Posterior cingulate gyrus (tissue), 11 donors: ENCODE measurements around the gene BLTP1.
A peak's percentile ranks its signal among the peaks of the same experiment; 100 is the strongest.
"Not testable (repeated sequence)": the region's sequence is repeated elsewhere in the genome, so short reads cannot be mapped to it uniquely, and the experiment has no call there.

Experiments used
- DNase-seq, 10 donors: peaks; one replicate each; pipeline versions ENCODE4 v3.0.0 to v3.0.0-alpha.2; 2020 to 2021; ENCODE audit warnings: mixed read lengths in 3 of 10
- intact Hi-C: fragments of 100-400 bp; cut with DNase I; formaldehyde crosslinking; loops from one replicate; pipeline ENCODE4 v1.15.1; 2023

Gene BLTP1

GRCh38 chr4:122151982-122152710 is at the start of gene BLTP1:
Gene BLTP1, plus strand, starts transcription at chr4:122152331. Its CDS starts 18,317 bp downstream, at chr4:122170648.
- peak; percentile 84 to 99 (median 90) for DNase-seq
- intact Hi-C loops: no loop called here

GRCh38 chr4:122104184-122104583 is 47.9 kb upstream of the BLTP1 start:
- no peak for DNase-seq
- intact Hi-C loops: no loop called here

- intact Hi-C loops: no loop called here
- no peak for DNase-seq
Observed at GRCh38 chr4:122107680-122108079, 44.5 kb upstream of the BLTP1 start.

GRCh38 chr4:122110304-122110703 is 41.8 kb upstream of the BLTP1 start:
- DNase-seq, intact Hi-C loops: not testable (repeated sequence)

GRCh38 chr4:122117743-122118142 is 34.4 kb upstream of the BLTP1 start:
- intact Hi-C loops: no loop called here
- DNase-seq: no peak

- intact Hi-C loops: no loop called here
- DNase-seq: no peak
Observed at GRCh38 chr4:122118243-122118642, 33.9 kb upstream of the BLTP1 start.

- intact Hi-C loops: no loop called here
Observed at GRCh38 chr4:122119739-122120138, 32.4 kb upstream of the BLTP1 start.

GRCh38 chr4:122121593-122121992 is 30.5 kb upstream of the BLTP1 start:
- intact Hi-C loops: no loop called here
- no peak for DNase-seq

More at GRCh38 chr4:122119739-122120138, 32.4 kb upstream of the BLTP1 start:
- DNase-seq: no peak

- DNase-seq: no peak
- intact Hi-C loops: no loop called here
Observed at GRCh38 chr4:122122083-122122482, 30.0 kb upstream of the BLTP1 start.

GRCh38 chr4:122129061-122129460 is 23.1 kb upstream of the BLTP1 start:
- intact Hi-C loops: no loop called here
- DNase-seq: no peak

- intact Hi-C loops: no loop called here
- DNase-seq: no peak
Observed at GRCh38 chr4:122131562-122132157, 20.5 kb upstream of the BLTP1 start.

- no peak for DNase-seq
- intact Hi-C loops: no loop called here
Observed at GRCh38 chr4:122132891-122133290, 19.2 kb upstream of the BLTP1 start.

- intact Hi-C loops: no loop called here
Observed at GRCh38 chr4:122139139-122139538, 13.0 kb upstream of the BLTP1 start.

GRCh38 chr4:122140834-122141233 is 11.3 kb upstream of the BLTP1 start:
- intact Hi-C loops: no loop called here

More at GRCh38 chr4:122139139-122139538, 13.0 kb upstream of the BLTP1 start:
- DNase-seq: no peak

GRCh38 chr4:122142687-122143086 is 9.4 kb upstream of the BLTP1 start:
- no peak for DNase-seq
- intact Hi-C loops: no loop called here

More at GRCh38 chr4:122140834-122141233, 11.3 kb upstream of the BLTP1 start:
- no peak for DNase-seq

GRCh38 chr4:122146652-122147051 is 5.5 kb upstream of the BLTP1 start:
- intact Hi-C loops: no loop called here
- DNase-seq: no peak

- intact Hi-C loops: no loop called here
- DNase-seq: no peak
Observed at GRCh38 chr4:122150931-122151330, 1.2 kb upstream of the BLTP1 start.

GRCh38 chr4:122152711-122153226 is 638 bp downstream of the BLTP1 start:
- peak; percentile 31 to 93 (median 52) for DNase-seq
- intact Hi-C loops: no loop called here

- intact Hi-C loops: no loop called here
- DNase-seq: no peak
Observed at GRCh38 chr4:122156819-122157218, 4.7 kb downstream of the BLTP1 start.

GRCh38 chr4:122163301-122163700 is 11.2 kb downstream of the BLTP1 start:
- no peak for DNase-seq
- intact Hi-C loops: no loop called here

- intact Hi-C loops: no loop called here
- no peak for DNase-seq
Observed at GRCh38 chr4:122163767-122164166, 11.6 kb downstream of the BLTP1 start.

- intact Hi-C loops: no loop called here
- no peak for DNase-seq
Observed at GRCh38 chr4:122167369-122167768, 15.2 kb downstream of the BLTP1 start.
